GM06990 (cell line): ENCODE measurements around the gene PRKCH.
"Not testable (repeated sequence)": the region's sequence is repeated elsewhere in the genome, so short reads cannot be mapped to it uniquely, and the experiment has no call there.

ENCODE experiments used
- DNase-seq: peaks from one replicate; pipeline ENCODE4 v3.0.0-alpha.2; 2011; ENCODE audit not compliant: insufficient read length; ENCODE audit errors: extremely low read depth
- H3K27me3 ChIP-seq: replicated peaks from 2 replicates; pipeline ENCODE4 v1.6.0; 2011; ENCODE audit warnings: low read length; ENCODE audit not compliant: control insufficient read depth, insufficient read depth
- H3K36me3 ChIP-seq: 2 replicates; pipeline ENCODE4 v1.5.1; 2011; ENCODE audit warnings: low read length; ENCODE audit not compliant: control insufficient read depth, insufficient read depth
- H3K4me3 ChIP-seq: replicated peaks from 2 replicates; pipeline ENCODE4 v1.5.1; 2011; ENCODE audit warnings: low read depth, mild to moderate bottlenecking, control low read depth, low read length
- CTCF ChIP-seq: IDR thresholded peaks from 2 replicates; pipeline ENCODE4 v1.5.1; 2011; ENCODE audit warnings: low read length, control low read depth, mild to moderate bottlenecking, inconsistent platforms; ENCODE audit not compliant: insufficient read depth, poor library complexity, severe bottlenecking

Gene PRKCH

DNA sequence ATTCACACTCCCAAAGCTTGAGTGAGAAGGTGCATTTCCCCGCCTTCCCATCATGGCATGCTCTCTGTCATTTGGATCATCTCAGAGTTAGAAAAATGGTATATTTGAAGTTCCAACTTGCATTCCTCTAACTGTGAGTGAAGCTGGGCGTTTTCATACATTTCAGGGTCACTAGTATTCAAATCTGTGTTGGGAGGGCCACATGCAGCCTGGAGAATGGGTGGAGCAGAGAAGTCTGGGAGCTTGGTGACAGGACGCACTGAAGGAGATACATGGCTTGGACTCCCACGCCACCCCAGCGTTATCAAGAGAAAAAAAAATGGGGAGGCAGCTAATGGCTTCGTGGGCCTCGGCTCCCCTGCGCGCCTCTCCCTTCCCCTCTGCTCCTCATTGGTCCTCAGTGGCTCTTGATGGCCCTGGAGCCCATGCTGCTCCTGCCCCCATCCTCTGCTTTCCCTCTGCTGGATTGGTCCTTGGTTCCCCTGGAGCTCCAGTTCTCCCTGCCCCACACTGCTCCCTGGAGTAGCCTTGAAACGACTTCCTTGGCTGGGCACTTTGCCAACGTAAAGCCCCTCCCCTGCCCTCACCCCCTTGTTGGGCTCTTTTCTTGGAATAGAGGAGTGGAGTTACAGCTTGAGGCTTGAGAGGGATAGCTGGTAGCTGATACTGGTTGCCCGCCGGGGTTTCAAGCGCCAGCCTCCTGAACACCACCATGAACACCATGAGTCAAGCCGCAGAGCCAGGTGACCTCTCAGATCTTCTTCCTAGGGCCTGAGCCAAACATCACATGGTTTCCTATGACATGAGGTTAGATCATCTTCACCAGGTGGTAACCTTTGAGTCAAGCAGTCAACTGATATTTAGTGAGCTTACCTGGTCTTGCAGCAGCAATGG lies 139.6 kb downstream of the PRKCH start:
- H3K36me3 ChIP-seq, result peaks cover 9% of the 10 kb centered on the region
- no peak overlapping the region for H3K4me3 ChIP-seq
- H3K27me3 ChIP-seq, result no peaks in the 10 kb centered on the region
- no peak for DNase-seq
- no peak for TF ChIP-seq CTCF

DNA sequence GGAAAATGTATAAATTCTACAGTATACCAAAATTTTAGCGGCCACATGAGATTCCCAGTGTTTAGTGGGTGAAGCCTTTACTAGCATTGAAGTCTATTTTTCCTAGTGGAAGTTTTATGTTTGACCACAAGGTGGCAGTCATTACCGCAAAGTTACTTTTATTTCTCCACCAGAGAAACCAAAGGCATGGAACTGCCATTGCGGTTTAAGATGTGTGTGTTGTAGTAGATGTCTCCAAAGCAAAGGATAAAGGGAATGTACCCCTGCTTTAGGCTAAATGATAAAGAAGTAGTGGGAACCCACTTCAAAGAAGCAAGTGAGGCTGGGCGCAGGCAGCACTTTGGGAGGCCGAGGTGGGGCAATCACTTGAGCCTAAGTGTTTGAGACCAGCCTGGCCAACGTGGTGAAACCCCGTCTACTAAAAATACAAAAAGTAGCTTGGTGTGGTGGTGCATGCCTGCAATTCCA lies 140.5 kb downstream of the PRKCH start:
- TF ChIP-seq CTCF, result peak; percentile 54
- DNase-seq, result no peak
- Histone ChIP-seq H3K36me3 (peaks cover 9% of the 10 kb centered on the region), H3K27me3 (no peaks in the 10 kb centered on the region), H3K4me3 (no peak overlapping the region)

- Histone ChIP-seq H3K27me3 (no peaks in the 10 kb centered on the region), H3K4me3 (no peak overlapping the region), H3K36me3 (peaks cover 6% of the 10 kb centered on the region)
- DNase-seq, result no peak
- no peak for TF ChIP-seq CTCF
Measured at GRCh38 chr14:61462566-61463193, 141.3 kb downstream of the PRKCH start.

DNA sequence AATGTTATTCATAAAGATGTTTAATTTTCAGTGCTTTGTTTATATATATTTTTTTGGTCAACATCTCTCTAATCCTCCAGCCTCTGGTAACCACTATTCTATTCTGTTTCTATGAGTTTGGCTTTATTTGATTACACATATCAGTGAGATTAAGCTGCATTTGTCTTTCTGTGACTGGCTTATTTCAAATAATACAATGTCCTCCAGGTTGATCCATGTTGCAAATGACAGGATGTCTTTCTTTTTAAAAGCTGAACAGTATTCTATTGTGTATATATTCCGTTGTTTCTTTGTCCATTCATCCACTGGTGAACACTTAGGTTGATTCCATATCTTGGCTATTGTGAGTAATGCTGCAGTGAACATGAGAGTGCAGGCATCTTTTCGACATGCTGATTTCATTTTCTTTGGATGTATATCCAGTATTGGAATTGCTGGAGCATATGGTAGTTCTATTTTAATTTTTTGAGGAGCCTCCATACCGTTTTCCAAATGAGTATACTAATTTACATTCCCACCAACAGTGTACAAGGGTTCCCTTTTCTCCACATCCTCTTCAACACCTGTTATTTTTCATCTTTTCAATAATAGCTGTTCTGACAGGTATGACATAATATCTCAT lies 142.4 kb downstream of the PRKCH start:
- H3K36me3 ChIP-seq, result peaks cover 6% of the 10 kb centered on the region
- H3K27me3 ChIP-seq, result no peaks in the 10 kb centered on the region
- no peak for DNase-seq
- no peak overlapping the region for H3K4me3 ChIP-seq
- no peak for TF ChIP-seq CTCF

GRCh38 chr14:61464539-61465320 lies 143.4 kb downstream of the PRKCH start:
- not testable (repeated sequence) for H3K4me3 ChIP-seq, H3K27me3 ChIP-seq, DNase-seq, H3K36me3 ChIP-seq
